ENCODE results near the gene COX6A1.

The COX6A1 gene

GRCh38 chr12:120406069-120406468 is 31.8 kb upstream of the COX6A1 start:
- H3K27ac ChIP-seq = no peak overlapping the region
- H3K27me3 ChIP-seq (ENCODE audit: control insufficient read depth, insufficient read depth, low read length) = no peaks in the 10 kb centered on the region
- no peak overlapping the region for H3K4me2 ChIP-seq (ENCODE audit: low read length)
- no peak for TF ChIP-seq CTCF (IDR thresholded peaks at IDR 0.05)
- H3K36me3 ChIP-seq (ENCODE audit: control insufficient read depth, insufficient read depth, low read length) = no peaks in the 10 kb centered on the region
- H3K9me3 ChIP-seq (ENCODE audit: control insufficient read depth, low read length) = no peaks in the 10 kb centered on the region
- H3K4me1 ChIP-seq = no peaks in the 10 kb centered on the region
- H2AFZ ChIP-seq = peak overlapping the region; percentile 8
- H3K79me2 ChIP-seq = no peaks in the 10 kb centered on the region
- H3K4me3 ChIP-seq (ENCODE audit: low read depth, low read length) = no peak overlapping the region
- H3K9ac ChIP-seq = no peak overlapping the region

GRCh38 chr12:120406553-120406952 is 31.4 kb upstream of the COX6A1 start:
- H3K36me3 ChIP-seq (ENCODE audit: control insufficient read depth, insufficient read depth, low read length) = no peaks in the 10 kb centered on the region
- no peaks in the 10 kb centered on the region for H3K4me1 ChIP-seq
- H3K9me3 ChIP-seq (ENCODE audit: control insufficient read depth, low read length) = no peaks in the 10 kb centered on the region
- no peak overlapping the region for H3K27ac ChIP-seq
- H3K4me2 ChIP-seq (ENCODE audit: low read length) = no peak overlapping the region
- H2AFZ ChIP-seq = no peak overlapping the region
- H3K79me2 ChIP-seq = no peaks in the 10 kb centered on the region
- H3K4me3 ChIP-seq (ENCODE audit: low read depth, low read length) = no peak overlapping the region
- no peaks in the 10 kb centered on the region for H3K27me3 ChIP-seq (ENCODE audit: control insufficient read depth, insufficient read depth, low read length)
- H3K9ac ChIP-seq = no peak overlapping the region
- TF ChIP-seq CTCF (IDR thresholded peaks at IDR 0.05) = no peak

- TF ChIP-seq CTCF (IDR thresholded peaks at IDR 0.05) = no peak
- Histone ChIP-seq H2AFZ (no peak overlapping the region), H3K79me2 (no peaks in the 10 kb centered on the region), H3K4me1 (no peaks in the 10 kb centered on the region), H3K4me3 (ENCODE audit: low read depth, low read length) (no peak overlapping the region), H3K9ac (no peak overlapping the region), H3K27me3 (ENCODE audit: control insufficient read depth, insufficient read depth, low read length) (no peaks in the 10 kb centered on the region), H3K4me2 (ENCODE audit: low read length) (no peak overlapping the region), H3K27ac (no peak overlapping the region), H3K36me3 (ENCODE audit: control insufficient read depth, insufficient read depth, low read length) (no peaks in the 10 kb centered on the region), H3K9me3 (ENCODE audit: control insufficient read depth, low read length) (no peaks in the 10 kb centered on the region)
Observed at GRCh38 chr12:120408771-120409170, 29.1 kb upstream of the COX6A1 start.

- no peak overlapping the region for H3K4me3 ChIP-seq (ENCODE audit: low read depth, low read length)
- H3K4me1 ChIP-seq = no peaks in the 10 kb centered on the region
- no peak overlapping the region for H2AFZ ChIP-seq
- no peak overlapping the region for H3K9ac ChIP-seq
- H3K27ac ChIP-seq = no peak overlapping the region
- TF ChIP-seq CTCF (IDR thresholded peaks at IDR 0.05) = no peak
- no peaks in the 10 kb centered on the region for H3K27me3 ChIP-seq (ENCODE audit: control insufficient read depth, insufficient read depth, low read length)
- no peaks in the 10 kb centered on the region for H3K36me3 ChIP-seq (ENCODE audit: control insufficient read depth, insufficient read depth, low read length)
- H3K79me2 ChIP-seq = no peaks in the 10 kb centered on the region
- no peaks in the 10 kb centered on the region for H3K9me3 ChIP-seq (ENCODE audit: control insufficient read depth, low read length)
- H3K4me2 ChIP-seq (ENCODE audit: low read length) = no peak overlapping the region
Observed at GRCh38 chr12:120412421-120412820, 25.5 kb upstream of the COX6A1 start.

GRCh38 chr12:120413901-120414695 is 23.8 kb upstream of the COX6A1 start:
- no peak overlapping the region for H2AFZ ChIP-seq
- H3K27ac ChIP-seq = no peak overlapping the region
- H3K4me2 ChIP-seq (ENCODE audit: low read length) = no peak overlapping the region
- H3K9me3 ChIP-seq (ENCODE audit: control insufficient read depth, low read length) = no peaks in the 10 kb centered on the region
- H3K9ac ChIP-seq = no peak overlapping the region
- H3K36me3 ChIP-seq (ENCODE audit: control insufficient read depth, insufficient read depth, low read length) = no peaks in the 10 kb centered on the region
- no peak for TF ChIP-seq CTCF (IDR thresholded peaks at IDR 0.05)
- H3K4me3 ChIP-seq (ENCODE audit: low read depth, low read length) = no peak overlapping the region
- H3K79me2 ChIP-seq = no peaks in the 10 kb centered on the region
- no peaks in the 10 kb centered on the region for H3K4me1 ChIP-seq
- H3K27me3 ChIP-seq (ENCODE audit: control insufficient read depth, insufficient read depth, low read length) = no peaks in the 10 kb centered on the region

Data from parathyroid adenoma (tissue), 2 donors.